ENCODE measurements around the gene RRAD.

GRCh38 chr16:66911112-66911511, 14.2 kb downstream of the RRAD start:
- TF ChIP-seq MAX (IDR thresholded peaks at IDR 0.05; ENCODE audit: insufficient read depth, insufficient read length) (no peak), CTCF (IDR thresholded peaks at IDR 0.05; ENCODE audit: extremely low read depth in 1 of 2, insufficient read depth in 1 of 2, low read depth in 1 of 2, low read length in 2 of 2) (no peak)
